HG03442 (cell line): ENCODE measurements around the gene FBXO22.

Experiments used
- ATAC-seq: cut with Tn5 transposase; IDR thresholded peaks from one replicate; pipeline ENCODE4 v1.9.1; 2021; ENCODE audit warnings: mild to moderate bottlenecking, moderate library complexity; ENCODE audit not compliant: unreplicated experiment

FBXO22 gene

DNA sequence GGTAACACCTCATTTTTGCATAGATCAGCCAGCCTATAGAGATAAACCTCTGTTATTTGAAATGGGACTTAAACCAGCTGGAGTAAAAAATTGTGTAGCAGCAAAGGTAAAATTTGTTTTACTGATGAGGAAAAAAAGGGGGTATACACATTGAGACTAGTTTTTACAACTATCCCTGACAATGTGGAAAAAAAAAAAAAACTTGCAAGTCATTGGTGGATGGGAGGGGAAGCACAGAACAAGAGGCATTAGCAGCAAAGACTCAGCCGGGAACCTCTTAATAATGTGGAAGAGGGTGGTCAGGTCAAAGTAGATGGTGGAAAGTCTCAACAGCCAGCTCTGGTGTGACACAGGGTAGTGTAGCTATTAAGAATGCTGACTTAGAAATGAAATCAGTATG, 14.5 kb downstream of the FBXO22 start:
- no peak for ATAC-seq

DNA sequence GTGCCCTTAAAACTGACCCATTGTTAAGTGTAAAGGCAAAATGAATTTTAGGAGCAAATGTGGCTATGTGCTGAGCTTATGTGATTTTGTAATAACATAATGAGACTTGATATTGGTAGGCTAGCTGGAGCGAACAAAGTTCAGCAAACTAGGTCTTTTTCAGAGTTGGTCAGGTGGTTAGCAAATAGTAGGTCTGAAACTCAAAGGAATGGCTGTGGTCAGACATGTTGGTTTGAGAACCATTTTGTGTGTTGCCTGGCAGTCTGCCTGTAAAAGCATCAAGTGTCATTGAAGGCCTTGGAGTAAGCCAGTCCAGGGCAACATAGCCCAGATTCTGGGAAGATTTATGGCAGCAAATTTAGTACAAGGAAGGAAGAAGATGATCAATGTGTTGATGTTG, 16.4 kb downstream of the FBXO22 start:
- no peak for ATAC-seq

DNA sequence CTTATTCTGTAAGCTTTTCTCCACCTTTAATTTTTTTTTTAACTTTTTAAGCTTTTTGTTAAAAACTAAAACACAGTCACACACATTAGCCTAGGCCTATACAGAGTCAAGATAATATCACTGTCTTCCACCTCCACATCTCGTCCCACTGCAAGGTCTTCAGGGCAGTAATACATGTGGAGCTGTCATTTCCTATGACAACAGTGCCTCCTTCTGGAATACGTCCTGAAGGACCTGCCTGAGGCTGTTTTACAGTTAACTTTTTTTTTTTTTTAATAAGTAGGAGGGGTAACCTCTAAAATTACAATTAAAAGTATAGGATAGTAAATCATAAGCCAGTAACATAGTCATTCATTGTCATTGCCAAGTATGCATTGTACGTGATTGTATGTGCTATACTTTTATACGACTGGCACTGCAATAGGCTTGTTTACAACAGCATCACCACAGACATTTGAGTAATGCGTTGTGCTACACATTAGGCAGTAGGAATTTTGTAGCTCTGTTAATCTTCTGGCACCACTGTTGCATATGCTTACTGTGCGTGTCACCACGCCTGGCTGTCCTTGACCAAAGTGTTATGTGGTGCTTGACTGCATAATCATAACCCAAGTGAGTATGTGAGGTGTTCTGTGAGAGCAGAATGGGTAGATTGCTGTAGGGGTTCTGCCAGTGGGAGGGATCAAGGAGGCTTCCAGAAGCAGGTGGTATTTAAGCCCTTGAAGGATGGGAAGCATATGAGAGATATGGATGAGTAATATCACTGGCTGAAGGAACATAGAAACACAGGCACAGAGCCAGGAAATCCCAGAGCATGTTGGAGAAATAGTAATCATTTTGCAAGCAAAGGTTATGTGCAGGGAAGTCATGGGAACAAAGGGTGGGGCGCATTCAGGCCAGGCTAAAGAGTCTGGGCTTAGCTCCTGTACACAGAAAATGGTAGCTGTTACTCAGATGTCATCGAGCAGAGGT, 18.3 kb downstream of the FBXO22 start:
- no peak for ATAC-seq

DNA sequence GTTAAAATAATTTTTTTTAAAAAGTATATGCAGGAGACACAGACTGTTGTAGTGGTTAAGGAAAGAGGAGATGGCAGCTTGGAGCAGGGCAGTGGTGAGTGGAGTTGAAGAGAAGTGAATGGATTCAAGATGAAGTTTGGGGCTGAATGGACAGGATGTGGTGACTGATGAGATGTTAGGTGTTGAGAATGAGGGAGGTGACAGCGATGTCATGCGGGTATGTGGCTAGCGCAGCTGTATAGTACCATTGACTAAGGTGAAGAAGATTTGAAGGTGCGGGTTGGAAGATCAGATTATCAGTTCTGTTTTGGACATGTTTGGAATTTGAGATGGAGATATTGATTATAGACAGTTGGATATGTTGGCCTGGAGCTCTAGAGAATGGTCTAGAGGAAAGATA, 20.1 kb downstream of the FBXO22 start:
- ATAC-seq, result no peak

DNA sequence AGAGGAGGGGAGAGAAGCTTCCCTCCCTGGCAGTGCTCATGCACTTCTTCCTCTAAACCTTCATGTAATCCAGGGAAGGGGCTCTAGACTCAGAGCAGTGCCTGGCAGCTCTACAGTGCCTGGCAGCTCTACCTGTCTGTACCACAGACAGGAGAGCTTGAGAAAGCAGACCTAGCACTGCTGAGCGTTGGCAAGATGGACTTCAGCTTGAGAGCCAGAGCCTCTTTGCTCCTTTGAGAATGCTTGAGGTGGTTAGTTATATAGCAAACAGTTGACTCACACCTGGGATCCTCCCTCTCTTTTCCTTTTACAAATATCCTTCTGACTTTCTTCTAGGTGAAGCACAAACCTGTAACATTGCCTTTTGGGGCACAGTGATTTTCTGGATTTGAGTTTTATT, 20.9 kb downstream of the FBXO22 start:
- ATAC-seq, result no peak

DNA sequence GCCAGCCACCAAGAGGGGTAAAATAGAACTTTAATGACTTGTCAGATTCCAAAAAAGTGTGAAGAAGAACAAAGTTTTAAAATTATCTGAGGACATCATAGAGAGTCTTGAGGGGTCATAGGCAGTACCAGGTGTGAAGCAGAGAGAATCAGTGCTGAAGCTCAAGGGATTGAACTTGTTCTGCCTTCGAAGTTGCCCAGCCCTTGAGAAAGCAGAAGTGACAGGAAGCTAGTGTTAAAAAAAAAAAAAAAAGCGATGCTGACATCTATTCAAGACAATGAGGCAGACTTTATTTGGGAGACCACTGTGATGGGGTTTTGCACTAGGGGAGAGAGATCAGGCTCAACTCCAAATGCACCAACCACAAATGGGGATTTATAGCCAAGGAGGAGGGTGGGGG, 21.8 kb downstream of the FBXO22 start:
- no peak for ATAC-seq

DNA sequence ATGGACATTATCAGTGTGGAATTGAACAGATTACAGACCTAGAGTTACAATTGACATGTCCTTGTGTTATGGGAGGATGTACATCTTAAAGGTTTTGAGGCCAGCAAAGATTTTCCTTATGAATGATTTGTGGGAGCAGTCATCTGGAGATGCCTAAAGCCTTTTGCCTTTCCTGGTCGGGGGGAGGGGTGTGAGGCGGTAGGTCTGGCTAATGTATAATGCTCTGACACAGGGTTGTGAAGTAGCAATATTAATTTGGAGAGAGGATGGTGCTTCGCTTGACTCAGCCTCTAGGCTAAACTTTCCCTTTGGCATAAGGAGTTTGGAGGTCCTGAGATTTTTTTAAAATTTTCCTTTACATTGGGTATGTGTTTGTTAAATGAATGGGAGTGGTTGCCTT, 23.3 kb downstream of the FBXO22 start:
- no peak for ATAC-seq

DNA sequence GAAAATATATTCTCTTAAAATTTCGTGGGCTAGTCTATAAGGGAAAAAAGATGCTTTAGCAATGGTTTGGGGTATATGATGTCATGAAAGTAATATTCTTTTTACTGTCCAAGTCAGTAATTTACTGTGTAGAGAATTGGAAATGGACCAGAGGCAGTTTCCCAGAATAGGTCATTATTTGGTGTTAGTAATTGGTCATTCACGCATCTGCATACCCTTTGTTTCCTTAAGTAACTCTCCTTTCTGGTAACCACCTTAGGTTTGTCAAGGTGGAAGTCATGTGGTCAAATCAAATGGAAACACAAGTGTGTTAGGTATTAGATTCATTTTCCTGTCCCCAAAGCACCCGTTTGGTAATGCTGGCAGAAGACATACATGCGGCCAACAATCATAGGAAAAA, 23.9 kb downstream of the FBXO22 start:
- no peak for ATAC-seq

DNA sequence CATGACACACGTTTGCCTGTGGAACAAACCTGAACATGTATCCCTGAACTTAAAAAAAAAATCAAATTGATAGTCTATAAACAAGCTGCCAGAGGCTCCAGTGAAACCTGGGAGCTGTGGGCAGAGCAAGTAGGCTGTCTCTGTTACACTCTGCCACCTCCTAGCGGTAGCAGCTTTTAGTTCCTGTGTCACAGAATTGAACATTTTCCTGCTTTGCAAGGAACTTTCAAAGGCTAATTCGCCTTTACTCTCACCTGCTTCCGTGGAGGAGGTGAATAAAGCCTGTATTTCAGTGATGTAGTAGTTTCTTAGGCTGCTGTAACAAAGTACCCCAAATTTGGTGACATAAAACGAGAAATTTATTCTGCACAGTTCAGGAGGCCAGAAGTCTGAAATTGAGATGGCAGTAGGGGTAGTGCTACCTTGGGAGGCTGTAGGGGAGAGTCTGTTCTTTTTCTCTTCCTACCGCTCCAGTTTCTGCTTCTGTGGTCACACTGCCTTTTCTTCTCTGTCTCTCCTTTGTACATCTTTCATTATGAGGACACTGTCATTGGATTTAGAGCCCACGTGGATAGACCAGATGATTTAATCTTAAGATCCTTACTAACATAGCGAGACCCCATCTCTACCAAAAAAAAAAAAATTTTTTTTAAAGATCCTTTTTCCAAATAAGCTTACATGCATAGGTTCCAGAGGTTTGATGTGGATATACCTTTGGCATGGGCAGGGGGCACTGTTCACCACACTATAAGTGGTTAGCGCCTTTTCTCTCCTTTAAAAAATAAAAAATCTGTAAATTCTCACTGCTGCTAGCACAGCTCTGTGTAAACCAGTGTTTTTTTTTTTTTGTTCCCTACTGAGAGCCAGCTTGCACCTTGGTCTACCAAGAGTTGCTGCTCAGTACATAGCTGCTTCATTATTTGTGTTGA, 25.3 kb downstream of the FBXO22 start:
- ATAC-seq, result no peak

DNA sequence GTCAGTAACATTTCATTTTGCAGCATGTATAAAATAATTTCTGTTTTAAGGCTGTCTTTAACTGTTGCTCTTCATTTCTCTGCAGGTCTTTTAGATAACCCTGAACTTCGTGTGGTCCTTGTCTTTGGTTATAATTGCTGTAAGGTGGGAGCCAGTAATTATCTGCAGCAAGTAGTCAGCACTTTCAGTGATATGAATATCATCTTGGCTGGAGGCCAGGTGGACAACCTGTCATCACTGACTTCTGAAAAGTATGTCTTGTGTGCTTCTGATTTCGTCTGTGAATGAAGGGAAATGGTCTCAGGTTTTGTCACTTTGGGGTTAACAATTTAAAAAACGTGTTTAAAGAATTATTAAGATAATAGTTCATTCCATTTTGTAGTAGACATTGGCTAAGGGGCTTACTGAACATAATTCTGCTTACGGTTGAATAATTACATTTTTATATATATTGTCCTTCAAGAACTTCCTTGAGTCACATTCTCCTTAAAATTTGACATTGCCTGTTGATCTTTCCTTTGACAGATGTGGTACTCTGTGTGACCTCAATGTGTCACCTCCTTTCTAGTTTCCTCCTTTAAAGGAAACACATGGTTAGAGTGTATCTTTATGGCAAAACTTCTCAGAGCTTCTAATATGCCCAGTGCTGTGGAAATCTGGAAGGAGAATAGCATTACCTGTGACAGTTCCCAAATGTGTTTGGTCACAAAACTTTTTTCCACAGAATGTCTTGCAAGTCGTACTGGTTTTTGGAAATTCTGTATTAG, 26.3 kb downstream of the FBXO22 start:
- no peak for ATAC-seq

DNA sequence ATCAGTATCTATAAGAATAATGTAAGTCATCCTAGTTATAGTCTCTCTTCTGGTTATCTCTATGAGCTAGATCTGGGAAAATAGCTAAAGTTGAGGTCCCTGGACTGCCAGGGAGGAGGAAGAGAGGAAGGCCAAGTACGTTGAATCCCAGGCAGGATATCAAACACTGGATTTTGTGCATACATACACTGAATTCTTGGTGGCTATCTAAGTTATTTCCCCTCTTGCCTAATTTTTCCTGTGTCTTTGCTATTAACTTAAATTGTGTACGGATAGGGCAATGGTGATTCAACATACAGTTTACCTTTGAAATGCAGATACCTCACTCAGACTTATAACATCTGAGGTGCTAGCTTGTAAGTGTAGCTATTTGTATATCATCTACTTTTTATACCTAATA, 27.2 kb downstream of the FBXO22 start:
- no peak for ATAC-seq

DNA sequence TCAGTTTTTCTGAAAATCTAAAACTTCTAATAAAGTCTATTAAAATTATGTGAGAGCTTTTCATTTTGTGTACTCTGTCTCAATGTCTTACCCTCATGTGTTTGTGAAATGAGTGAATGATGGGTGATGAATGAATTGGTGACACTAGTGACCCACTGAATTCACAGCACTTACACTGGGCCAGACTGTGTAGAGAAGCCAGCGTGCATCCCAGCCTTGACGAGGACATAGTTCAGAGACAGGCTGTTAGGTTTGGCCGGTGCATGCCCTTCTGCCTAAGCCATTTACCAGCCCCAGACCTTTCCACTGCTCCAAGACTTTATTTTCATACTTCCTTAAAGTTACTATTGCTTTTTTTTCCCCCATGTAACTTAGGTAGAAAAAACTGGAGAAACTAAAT, 38.8 kb downstream of the FBXO22 start:
- ATAC-seq, result no peak

DNA sequence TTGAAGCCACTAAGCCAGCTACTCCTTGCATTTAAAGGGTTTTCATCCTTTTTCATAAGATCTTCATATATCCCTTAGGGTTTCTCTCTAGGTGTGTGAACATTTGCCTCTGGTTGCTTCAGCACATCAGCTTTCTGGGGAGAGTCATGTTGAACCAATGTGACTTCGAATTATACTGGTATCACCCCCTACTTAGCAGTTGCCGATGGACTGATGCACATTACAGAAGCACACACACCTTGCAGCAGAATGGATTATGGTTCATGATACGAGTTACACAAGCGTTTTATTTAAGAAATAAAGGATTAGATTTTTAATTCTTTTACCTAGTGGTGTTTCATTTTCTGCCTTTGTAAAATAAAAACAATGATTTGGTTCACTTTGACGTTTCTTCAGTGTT, 39.6 kb downstream of the FBXO22 start:
- ATAC-seq, result no peak

DNA sequence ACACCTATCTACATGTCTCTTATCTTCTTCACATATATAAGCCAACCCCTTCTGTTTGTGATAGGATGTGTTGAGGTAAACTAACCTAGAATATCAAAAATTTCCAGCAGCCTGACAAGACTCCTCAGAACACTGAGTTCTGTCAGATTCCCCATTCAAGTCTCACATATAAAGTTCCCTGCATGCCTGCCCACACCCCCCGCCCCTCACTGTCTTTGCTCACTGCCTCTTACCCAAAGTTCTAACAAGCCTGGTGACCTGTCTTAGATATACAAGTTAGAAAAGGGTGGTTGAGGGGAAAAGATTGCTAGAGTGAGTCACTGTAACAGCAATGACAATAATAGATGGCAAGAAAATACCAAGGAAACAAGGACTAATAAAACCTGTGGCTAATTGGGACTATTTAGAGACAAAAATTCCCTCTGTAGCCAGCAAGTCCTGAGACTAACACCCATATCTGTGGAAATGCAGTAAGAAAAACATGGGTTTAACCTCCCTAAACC, 40.1 kb downstream of the FBXO22 start:
- ATAC-seq, result no peak

DNA sequence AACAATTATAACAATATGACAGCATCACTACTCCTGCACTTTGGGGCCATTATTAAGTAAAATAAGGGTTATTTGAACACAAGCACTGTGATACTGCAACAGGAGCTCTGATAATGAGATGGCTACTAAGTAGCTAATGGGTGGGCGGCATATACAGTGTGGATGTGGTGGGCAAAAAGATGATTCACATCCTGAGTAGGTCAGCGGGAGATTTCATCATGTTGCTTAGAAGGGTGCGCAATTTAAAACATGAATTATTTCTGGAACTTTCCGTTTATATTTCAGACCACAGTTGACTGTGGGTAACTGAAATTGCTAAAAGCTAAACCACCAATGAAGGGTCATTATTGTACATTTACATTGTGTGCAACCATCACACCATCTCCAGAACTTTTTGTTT, 42.3 kb downstream of the FBXO22 start:
- ATAC-seq, result no peak

DNA sequence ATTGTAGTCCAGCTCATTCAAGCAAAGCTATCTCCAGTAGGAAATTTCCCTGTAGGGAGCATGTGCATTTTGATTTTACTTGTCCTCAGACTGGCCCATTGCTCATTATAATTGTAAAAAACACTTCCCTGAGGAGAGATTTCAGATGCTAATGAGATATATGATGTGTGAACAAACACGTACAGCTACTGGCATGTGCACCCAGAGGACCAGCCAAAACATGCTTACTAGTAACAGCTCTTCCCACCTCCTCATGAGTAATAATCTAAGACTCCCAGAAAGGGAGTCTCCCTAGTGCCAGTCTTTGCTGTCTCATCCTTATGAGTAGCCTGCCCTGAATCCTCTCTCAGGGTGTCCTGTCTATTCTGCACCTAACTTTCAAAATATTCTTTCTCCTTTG, 43.4 kb downstream of the FBXO22 start:
- no peak for ATAC-seq

DNA sequence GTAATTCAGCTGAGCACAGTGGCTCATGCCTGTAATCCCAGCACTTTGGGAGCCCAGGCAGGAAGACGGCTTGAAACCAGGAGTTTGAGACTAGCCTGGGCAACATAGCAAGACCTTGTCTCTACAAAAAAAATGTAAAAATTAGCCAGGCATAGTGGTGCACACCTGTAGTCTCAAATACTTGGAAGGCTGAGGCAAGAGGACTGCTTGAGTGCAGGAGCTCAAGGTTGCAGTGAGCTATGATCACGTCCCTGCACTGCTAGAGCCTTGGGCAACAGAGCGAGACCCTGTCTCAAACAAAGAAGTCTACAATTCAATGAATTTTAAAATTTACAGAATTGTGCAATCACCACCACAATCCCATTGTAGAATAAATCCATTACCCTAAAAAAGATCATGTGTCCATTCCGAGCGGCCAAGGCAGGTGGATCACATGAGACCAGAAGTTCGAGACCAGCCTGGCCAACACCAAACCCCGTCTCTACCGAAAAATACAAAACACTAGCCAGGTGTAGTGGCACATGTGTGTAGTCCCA, 45.2 kb downstream of the FBXO22 start:
- no peak for ATAC-seq

DNA sequence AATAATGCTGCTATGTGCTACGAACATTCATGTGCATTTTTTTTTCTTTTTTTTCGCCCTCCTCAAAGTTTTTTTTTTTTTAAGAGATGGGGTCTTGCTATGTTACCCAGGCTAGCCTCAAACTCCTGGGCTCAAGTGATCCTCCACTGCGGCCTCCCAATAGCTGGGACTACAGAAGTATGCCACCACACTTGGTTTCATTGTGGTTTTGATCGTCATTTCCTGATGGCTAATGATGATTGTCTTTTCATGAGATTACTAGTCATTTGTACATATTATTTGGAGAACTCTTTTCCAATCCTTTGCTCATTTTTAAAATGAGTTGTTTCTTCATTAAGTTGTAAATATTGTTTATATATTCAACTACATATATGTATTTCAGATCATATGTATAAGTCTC, 48.8 kb downstream of the FBXO22 start:
- ATAC-seq, result no peak

DNA sequence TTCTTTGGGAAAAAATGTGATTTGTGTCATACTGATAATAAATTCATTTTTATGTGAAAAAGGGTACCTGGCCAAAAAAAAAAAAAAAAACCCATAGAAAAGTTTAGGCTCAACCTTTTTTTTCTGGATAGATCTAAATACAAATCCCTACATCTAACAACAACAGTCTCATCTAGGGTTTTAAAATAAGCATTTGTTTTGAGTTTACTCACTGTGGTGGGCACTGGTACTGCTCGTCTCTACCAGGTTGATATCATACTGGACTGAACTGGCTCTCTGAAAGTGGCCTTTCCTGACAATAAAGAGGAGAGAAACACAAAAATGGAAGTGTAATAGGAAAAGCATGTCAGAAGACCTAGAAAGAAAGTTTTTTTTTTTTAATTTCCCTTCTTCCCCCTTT, 52.0 kb downstream of the FBXO22 start:
- no peak for ATAC-seq

DNA sequence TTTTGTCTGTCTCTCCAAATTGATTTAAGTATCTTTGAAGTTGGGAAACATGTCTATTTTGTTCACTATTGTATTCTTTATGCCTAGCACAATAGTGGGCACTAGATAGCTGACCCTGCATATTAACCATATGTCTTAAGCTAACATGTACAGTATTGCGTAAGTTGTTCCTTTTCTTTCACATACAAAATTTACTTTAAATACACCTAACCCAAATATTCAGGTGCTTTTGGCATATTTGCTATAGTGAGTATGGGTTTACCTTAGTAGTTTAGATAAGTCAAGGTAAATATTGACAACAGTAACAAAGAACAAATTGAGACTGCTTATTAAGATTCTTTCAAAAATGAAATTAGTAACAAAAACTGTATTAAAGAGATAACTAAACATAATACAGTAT, 57.7 kb downstream of the FBXO22 start:
- no peak for ATAC-seq

DNA sequence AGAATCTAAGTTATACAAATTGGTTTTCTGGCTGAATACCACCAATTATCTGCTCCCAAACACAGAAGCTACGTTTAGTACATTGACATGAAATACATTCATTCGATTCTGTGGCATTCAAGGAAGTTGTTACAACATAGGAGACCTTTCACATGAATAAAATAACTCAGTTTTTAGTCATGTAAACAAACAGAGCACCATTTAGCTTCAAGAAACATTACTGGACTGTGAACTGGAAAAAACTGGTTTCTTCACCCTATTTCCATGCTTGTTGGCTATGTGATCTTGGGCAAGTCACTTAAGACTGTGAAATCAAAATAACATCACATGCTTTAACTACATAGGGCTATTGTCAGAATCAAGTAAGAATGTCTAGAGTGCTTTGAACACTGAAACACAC, 62.4 kb downstream of the FBXO22 start:
- ATAC-seq, result no peak
